ENCODE results near the gene MRPL55.

DNA sequence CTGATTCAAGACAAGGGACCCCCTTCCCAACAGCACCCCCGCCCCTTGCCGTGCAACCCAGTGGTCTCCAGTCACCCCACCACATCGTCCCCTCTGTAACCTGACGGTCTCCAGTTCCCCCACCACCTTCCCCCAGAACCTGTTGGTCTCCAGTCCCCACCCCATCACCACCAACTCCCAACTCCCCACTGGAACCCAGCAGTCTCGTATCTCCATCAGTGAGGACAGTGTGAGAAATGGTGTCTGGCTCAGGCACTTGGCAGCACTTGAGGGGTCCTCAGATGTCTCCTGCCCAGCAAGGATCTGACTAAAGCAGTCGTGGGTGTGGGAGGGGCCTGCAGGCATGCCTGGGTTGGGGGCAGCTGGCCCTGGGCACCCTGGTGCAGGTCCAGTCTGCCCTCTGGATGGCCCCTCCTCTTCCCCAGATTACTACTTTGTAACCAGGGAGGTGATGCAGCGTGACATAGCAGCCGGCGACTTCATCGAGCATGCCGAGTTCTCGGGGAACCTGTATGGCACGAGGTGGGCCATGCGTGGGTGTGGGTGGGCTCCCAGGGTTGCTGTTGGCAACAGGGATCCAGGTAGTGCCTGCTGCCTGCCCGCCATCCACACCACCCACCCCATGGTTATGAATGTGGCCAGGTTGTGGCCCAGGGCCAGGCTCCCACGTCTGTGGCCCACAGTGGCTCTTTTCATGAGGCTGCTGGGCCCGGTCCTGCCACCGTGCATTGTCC, 37.5 kb upstream of the MRPL55 start:
- TF ChIP-seq, protein P1, sequence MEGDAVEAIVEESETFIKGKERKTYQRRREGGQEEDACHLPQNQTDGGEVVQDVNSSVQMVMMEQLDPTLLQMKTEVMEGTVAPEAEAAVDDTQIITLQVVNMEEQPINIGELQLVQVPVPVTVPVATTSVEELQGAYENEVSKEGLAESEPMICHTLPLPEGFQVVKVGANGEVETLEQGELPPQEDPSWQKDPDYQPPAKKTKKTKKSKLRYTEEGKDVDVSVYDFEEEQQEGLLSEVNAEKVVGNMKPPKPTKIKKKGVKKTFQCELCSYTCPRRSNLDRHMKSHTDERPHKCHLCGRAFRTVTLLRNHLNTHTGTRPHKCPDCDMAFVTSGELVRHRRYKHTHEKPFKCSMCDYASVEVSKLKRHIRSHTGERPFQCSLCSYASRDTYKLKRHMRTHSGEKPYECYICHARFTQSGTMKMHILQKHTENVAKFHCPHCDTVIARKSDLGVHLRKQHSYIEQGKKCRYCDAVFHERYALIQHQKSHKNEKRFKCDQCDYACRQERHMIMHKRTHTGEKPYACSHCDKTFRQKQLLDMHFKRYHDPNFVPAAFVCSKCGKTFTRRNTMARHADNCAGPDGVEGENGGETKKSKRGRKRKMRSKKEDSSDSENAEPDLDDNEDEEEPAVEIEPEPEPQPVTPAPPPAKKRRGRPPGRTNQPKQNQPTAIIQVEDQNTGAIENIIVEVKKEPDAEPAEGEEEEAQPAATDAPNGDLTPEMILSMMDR (conservative IDR thresholded peaks at IDR 0.05; ENCODE audit: low read depth, low read length) = no peak
- TF ChIP-seq, protein P2, sequence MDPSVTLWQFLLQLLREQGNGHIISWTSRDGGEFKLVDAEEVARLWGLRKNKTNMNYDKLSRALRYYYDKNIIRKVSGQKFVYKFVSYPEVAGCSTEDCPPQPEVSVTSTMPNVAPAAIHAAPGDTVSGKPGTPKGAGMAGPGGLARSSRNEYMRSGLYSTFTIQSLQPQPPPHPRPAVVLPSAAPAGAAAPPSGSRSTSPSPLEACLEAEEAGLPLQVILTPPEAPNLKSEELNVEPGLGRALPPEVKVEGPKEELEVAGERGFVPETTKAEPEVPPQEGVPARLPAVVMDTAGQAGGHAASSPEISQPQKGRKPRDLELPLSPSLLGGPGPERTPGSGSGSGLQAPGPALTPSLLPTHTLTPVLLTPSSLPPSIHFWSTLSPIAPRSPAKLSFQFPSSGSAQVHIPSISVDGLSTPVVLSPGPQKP (IDR thresholded peaks at IDR 0.05; ENCODE audit: borderline replicate concordance, low read depth, low read length) = no peak
- TF ChIP-seq, protein P3, sequence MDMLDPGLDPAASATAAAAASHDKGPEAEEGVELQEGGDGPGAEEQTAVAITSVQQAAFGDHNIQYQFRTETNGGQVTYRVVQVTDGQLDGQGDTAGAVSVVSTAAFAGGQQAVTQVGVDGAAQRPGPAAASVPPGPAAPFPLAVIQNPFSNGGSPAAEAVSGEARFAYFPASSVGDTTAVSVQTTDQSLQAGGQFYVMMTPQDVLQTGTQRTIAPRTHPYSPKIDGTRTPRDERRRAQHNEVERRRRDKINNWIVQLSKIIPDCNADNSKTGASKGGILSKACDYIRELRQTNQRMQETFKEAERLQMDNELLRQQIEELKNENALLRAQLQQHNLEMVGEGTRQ (IDR thresholded peaks at IDR 0.05; ENCODE audit: low read depth, low read length) = no peak
- TF ChIP-seq RAD21 (IDR thresholded peaks at IDR 0.05; ENCODE audit: low read length) (no peak), POLR2A (IDR thresholded peaks at IDR 0.05; ENCODE audit: low read depth, low read length) (no peak), CEBPB (IDR thresholded peaks at IDR 0.05; ENCODE audit: low read depth, low read length) (no peak)
